Fibroblast of lung (primary cell): ENCODE measurements around the gene PCDHGA1. TPM values are rescaled to one million over a fixed set of nuclear protein-coding genes. Genes with fewer than 3 reads are reported as not detected.

Experiments used
- DNase-seq, 2 donors: peaks; one replicate each; pipeline versions ENCODE4 v3.0.0 to v3.0.0-alpha.2; 2010; ENCODE audit warnings: low read depth in 2 of 2
- H2AFZ ChIP-seq: 2 replicates; pipeline ENCODE4 v1.5.1; 2012; ENCODE audit warnings: low read length, control low read depth, inconsistent platforms
- H3K27ac ChIP-seq: 2 replicates; pipeline ENCODE4 v1.5.1; 2011; ENCODE audit warnings: low read length, control low read depth; ENCODE audit not compliant: insufficient read depth
- H3K27me3 ChIP-seq: 2 replicates; pipeline ENCODE4 v1.5.1; 2011; ENCODE audit warnings: mild to moderate bottlenecking, low read length; ENCODE audit not compliant: control insufficient read depth, insufficient read depth
- H3K36me3 ChIP-seq: 2 replicates; pipeline ENCODE4 v1.5.1; 2011; ENCODE audit warnings: low read length; ENCODE audit not compliant: control insufficient read depth, insufficient read depth
- H3K4me1 ChIP-seq: 2 replicates; pipeline ENCODE4 v1.5.1; 2011; ENCODE audit warnings: low read length; ENCODE audit not compliant: control insufficient read depth, insufficient read depth; ENCODE audit errors: extremely low read depth
- H3K4me2 ChIP-seq: 2 replicates; pipeline ENCODE4 v1.5.1; 2011; ENCODE audit warnings: low read length, control low read depth; ENCODE audit not compliant: insufficient read depth; ENCODE audit errors: extremely low read depth
- H3K4me3 ChIP-seq, 4 experiments: fragments of 200-600 bp in 1 of 4; sonication (generic) in 1 of 4; replicated peaks in 1 of 4; 2 replicates each; pipeline ENCODE4 v1.5.1; 2011 to 2016; ENCODE audit warnings: low read length in 4 of 4, low read depth in 3 of 4, mild to moderate bottlenecking in 3 of 4, control low read depth in 2 of 4, inconsistent platforms in 1 of 4, mixed read lengths in 1 of 4; ENCODE audit not compliant: insufficient read depth in 1 of 4; ENCODE audit errors: control extremely low read depth in 1 of 4
- H3K79me2 ChIP-seq: 2 replicates; pipeline ENCODE4 v1.5.1; 2012; ENCODE audit warnings: mild to moderate bottlenecking, low read length, inconsistent platforms; ENCODE audit not compliant: control insufficient read depth, insufficient read depth
- H3K9ac ChIP-seq: 2 replicates; pipeline ENCODE4 v1.5.1; 2011; ENCODE audit warnings: mild to moderate bottlenecking, low read length, control low read depth; ENCODE audit not compliant: insufficient read depth
- H3K9me3 ChIP-seq: 2 replicates; pipeline ENCODE4 v1.5.1; 2012; ENCODE audit warnings: low read depth, low read length; ENCODE audit not compliant: control insufficient read depth, insufficient read depth
- H4K20me1 ChIP-seq: 2 replicates; pipeline ENCODE4 v1.5.1; 2011; ENCODE audit warnings: low read length; ENCODE audit not compliant: control insufficient read depth, insufficient read depth; ENCODE audit errors: extremely low read depth
- EZH2 ChIP-seq: IDR thresholded peaks from 2 replicates; pipeline ENCODE4 v1.5.1; 2012; ENCODE audit warnings: low read length, control low read depth, mild to moderate bottlenecking; ENCODE audit errors: missing control alignments
- polyA plus RNA-seq, 2 donors: library from polyadenylated mRNA; depleted of rRNA in 1 of 2; stranded (reverse) in 1 of 2; unstranded in 1 of 2; fragments of >200 nt; gene quantifications; 2 replicates each; pipeline ENCODE4 v1.2.1, GENCODE V29; 2011 to 2012; ENCODE audit warnings: missing spikeins in 1 of 2
- total RNA-seq: library from RNA; depleted of rRNA; stranded (reverse); fragments of >200 nt; gene quantifications from 2 replicates; pipeline ENCODE4 v1.2.1, GENCODE V29; 2014
- TF ChIP-seq, protein P1 (sequence below), 2 donors: IDR thresholded peaks in 1 of 2; conservative IDR thresholded peaks in 1 of 2; 1 replicate in 1 of 2; 2 replicates in 1 of 2; pipeline ENCODE4 v1.5.1; 2011 to 2012; ENCODE audit warnings: low read length in 2 of 2, control low read depth in 1 of 2, inconsistent platforms in 1 of 2, low read depth in 1 of 2, mild to moderate bottlenecking in 1 of 2

PCDHGA1 gene
- total and polyA plus RNA-seq, 2 donors (not counting 1 experiment from before 2014, with no cell fraction given), result 1.6 to 1.8 TPM

DNA sequence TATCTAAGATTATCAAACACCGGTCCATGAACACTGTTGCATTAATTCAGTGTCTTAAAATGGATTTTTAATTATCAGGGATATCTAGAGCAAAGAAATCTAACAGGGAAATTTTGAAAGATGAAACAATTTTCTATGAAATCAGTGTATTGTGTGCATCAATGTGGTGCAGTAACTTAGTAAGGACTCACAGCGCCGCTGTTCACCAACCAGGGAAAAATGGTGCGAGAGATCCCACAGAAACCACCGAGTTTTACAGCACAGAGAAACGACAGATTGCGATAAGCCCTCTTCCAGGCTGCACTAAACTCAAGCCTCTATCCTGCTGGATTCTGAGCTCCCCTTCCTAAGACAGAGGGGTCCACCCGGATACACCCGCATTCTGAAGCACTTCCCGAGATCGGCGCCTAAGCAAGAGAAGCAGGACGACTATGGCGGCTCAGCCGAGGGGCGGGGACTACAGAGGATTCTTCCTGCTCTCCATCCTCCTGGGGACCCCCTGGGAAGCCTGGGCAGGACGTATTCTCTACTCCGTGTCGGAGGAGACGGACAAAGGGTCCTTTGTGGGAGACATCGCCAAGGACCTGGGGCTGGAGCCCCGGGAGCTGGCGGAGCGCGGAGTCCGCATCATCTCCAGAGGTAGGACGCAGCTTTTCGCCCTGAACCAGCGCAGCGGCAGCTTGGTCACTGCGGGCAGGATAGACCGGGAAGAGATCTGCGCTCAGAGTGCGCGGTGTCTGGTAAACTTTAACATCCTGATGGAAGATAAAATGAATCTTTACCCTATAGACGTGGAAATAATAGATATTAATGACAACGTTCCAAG lies 52.4 kb downstream of the PCDHGA1 start, which contains the start of gene PCDHGA7:
PCDHGA7 (plus strand) TSS at position 274 of the 826 bp plus-strand sequence; CDS start at position 432, 158 bp downstream.
- DNase-seq, result peak; percentile 48 to 54
- no peaks in the 10 kb centered on the region for H3K79me2 ChIP-seq
- no peaks in the 10 kb centered on the region for H4K20me1 ChIP-seq
- peaks cover 2% of the 10 kb centered on the region for H3K9me3 ChIP-seq
- peak within 1 kb of the TSS; percentile 76 for H3K4me2 ChIP-seq
- H2AFZ ChIP-seq, result peak within 1 kb of the TSS; percentile 67
- no peak for TF ChIP-seq EZH2
- TF ChIP-seq, protein P1, sequence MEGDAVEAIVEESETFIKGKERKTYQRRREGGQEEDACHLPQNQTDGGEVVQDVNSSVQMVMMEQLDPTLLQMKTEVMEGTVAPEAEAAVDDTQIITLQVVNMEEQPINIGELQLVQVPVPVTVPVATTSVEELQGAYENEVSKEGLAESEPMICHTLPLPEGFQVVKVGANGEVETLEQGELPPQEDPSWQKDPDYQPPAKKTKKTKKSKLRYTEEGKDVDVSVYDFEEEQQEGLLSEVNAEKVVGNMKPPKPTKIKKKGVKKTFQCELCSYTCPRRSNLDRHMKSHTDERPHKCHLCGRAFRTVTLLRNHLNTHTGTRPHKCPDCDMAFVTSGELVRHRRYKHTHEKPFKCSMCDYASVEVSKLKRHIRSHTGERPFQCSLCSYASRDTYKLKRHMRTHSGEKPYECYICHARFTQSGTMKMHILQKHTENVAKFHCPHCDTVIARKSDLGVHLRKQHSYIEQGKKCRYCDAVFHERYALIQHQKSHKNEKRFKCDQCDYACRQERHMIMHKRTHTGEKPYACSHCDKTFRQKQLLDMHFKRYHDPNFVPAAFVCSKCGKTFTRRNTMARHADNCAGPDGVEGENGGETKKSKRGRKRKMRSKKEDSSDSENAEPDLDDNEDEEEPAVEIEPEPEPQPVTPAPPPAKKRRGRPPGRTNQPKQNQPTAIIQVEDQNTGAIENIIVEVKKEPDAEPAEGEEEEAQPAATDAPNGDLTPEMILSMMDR (conservative IDR thresholded peaks at IDR 0.05 in 1 of 2, IDR thresholded peaks at IDR 0.05 in 1 of 2; ENCODE audit: low read depth in 1 of 2, low read length in 2 of 2), result peak; percentile 51
- H3K4me3 ChIP-seq, result peak within 1 kb of the TSS; percentile 62 to 76 (median 63)
- H3K9ac ChIP-seq, result no peak within 1 kb of the TSS
- H3K4me1 ChIP-seq, result no peaks in the 10 kb centered on the region
- H3K27me3 ChIP-seq, result no peaks in the 10 kb centered on the region
- no peaks in the 10 kb centered on the region for H3K36me3 ChIP-seq
- no peak within 1 kb of the TSS for H3K27ac ChIP-seq

DNA sequence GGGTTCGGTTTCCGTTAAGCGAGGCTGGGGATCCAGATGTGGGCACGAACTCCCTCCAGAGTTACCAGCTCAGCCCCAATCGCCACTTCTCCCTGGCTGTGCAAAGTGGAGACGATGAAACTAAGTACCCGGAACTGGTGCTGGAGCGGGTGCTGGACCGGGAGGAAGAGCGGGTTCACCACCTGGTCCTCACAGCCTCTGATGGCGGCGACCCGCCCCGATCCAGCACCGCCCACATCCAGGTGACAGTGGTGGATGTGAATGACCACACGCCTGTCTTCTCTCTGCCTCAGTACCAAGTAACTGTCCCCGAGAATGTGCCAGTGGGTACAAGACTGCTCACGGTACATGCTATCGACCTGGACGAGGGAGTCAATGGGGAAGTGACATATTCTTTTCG lies 53.0 kb downstream of the PCDHGA1 start:
- no peak for DNase-seq
- H3K4me1 ChIP-seq, result no peaks in the 10 kb centered on the region
- no peaks in the 10 kb centered on the region for H3K79me2 ChIP-seq
- TF ChIP-seq, protein P1 (conservative IDR thresholded peaks at IDR 0.05 in 1 of 2, IDR thresholded peaks at IDR 0.05 in 1 of 2; ENCODE audit: low read depth in 1 of 2, low read length in 2 of 2), result no peak
- TF ChIP-seq EZH2, result no peak
- peak overlapping the region; percentile 44 for H3K4me2 ChIP-seq
- no peak overlapping the region for H3K27ac ChIP-seq
- no peaks in the 10 kb centered on the region for H4K20me1 ChIP-seq
- H2AFZ ChIP-seq, result no peak overlapping the region
- peak overlapping the region; percentile 62 to 76 (median 63) for H3K4me3 ChIP-seq
- H3K9ac ChIP-seq, result no peak overlapping the region
- H3K27me3 ChIP-seq, result no peaks in the 10 kb centered on the region
- peaks cover 2% of the 10 kb centered on the region for H3K9me3 ChIP-seq
- H3K36me3 ChIP-seq, result no peaks in the 10 kb centered on the region

DNA sequence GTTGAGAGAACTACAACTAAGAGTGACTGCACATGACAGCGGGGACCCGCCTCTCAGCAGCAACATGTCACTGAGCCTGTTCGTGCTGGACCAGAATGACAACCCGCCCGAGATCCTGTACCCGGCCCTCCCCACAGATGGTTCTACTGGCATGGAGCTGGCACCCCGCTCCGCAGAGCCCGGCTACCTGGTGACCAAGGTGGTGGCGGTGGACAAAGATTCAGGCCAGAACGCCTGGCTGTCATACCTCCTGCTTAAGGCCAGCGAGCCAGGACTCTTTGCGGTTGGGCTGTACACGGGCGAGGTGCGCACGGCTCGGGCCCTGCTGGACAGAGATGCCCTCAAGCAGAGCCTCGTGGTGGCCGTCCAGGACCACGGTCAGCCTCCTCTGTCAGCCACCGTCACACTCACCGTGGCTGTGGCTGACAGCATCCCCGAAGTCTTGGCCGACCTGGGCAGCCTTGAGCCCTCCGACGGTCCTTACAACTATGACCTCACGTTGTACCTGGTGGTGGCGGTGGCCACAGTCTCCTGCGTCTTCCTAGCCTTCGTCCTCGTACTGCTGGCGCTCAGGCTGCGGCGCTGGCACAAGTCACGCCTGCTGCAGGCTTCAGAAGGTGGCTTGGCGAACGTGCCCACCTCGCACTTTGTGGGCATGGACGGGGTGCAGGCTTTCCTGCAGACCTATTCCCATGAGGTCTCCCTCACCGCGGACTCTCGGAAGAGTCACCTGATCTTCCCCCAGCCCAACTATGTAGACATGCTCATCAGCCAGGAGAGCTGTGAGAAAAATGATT lies 54.4 kb downstream of the PCDHGA1 start:
- Histone ChIP-seq H3K36me3 (no peaks in the 10 kb centered on the region), H3K79me2 (no peaks in the 10 kb centered on the region), H3K4me2 (no peak overlapping the region), H2AFZ (no peak overlapping the region), H3K9me3 (peaks cover 2% of the 10 kb centered on the region), H3K4me1 (no peaks in the 10 kb centered on the region), H3K9ac (no peak overlapping the region), H3K4me3 (no peak overlapping the region), H4K20me1 (no peaks in the 10 kb centered on the region), H3K27ac (no peak overlapping the region), H3K27me3 (no peaks in the 10 kb centered on the region)
- no peak for DNase-seq
- no peak for TF ChIP-seq EZH2
- TF ChIP-seq, protein P1 (conservative IDR thresholded peaks at IDR 0.05 in 1 of 2, IDR thresholded peaks at IDR 0.05 in 1 of 2; ENCODE audit: low read depth in 1 of 2, low read length in 2 of 2), result no peak
